ENCODE results near the gene MACO1.
"Not testable (repeated sequence)": the region's sequence is repeated elsewhere in the genome, so short reads cannot be mapped to it uniquely, and the experiment has no call there.

DNA sequence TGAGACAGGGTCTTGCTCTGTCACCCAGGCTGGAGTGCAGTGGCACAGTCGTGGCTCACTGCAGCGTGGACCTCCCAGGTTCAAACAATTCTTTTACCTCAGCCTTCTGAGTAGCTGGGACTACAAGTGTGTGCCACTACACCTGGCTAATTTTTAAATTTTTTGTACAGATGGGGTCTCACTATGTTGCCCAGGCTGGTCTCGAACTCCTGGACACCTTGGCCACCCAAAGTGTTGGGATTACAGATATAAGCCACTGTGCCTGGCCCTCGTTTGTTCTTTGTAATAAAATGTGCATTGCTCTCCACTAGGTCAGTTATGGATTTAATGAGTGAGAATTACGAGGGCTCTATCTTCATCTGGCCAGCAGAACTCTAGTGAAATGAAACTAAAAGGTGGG is 13.9 kb downstream of the MACO1 start:
- not testable (repeated sequence) for TF ChIP-seq TAF1 (IDR thresholded peaks at IDR 0.05; ENCODE audit: borderline replicate concordance, low read depth, low read length); POLR2A (IDR thresholded peaks at IDR 0.05; ENCODE audit: low read depth, low read length)

All from GM12892 (cell line).